Tibial nerve (tissue), 4 donors: ENCODE results near the gene BICD1. TPM values are rescaled to one million over a fixed set of nuclear protein-coding genes. Genes with fewer than 3 reads are reported as not detected.

ENCODE experiments used
- DNase-seq, 2 donors: peaks; one replicate each; pipeline ENCODE4 v3.0.0-alpha.2; 2019; ENCODE audit warnings: low spot score in 2 of 2
- H3K27ac ChIP-seq, 4 donors: fragments of 200-600 bp; sonication (generic) in 3 of 4; one replicate each; pipeline ENCODE4 v1.5.1; 2017 to 2019; ENCODE audit warnings: mild to moderate bottlenecking in 1 of 4
- H3K27me3 ChIP-seq, 2 donors: fragments of 200-600 bp; sonication (generic) in 1 of 2; one replicate each; pipeline versions ENCODE4 v1.5.1 to v1.6.0; 2017 to 2019
- H3K36me3 ChIP-seq, 3 donors: fragments of 200-600 bp; sonication (generic); one replicate each; pipeline ENCODE4 v1.5.1; 2018 to 2019
- H3K4me1 ChIP-seq, 4 donors: fragments of 200-600 bp; sonication (generic) in 3 of 4; one replicate each; pipeline ENCODE4 v1.5.1; 2017 to 2019
- H3K4me3 ChIP-seq, 4 donors: fragments of 200-600 bp; sonication (generic) in 3 of 4; one replicate each; pipeline ENCODE4 v1.5.1; 2017 to 2019; ENCODE audit warnings: mild to moderate bottlenecking in 1 of 4, moderate library complexity in 1 of 4
- H3K9me3 ChIP-seq, 4 donors: fragments of 200-600 bp; sonication (generic) in 3 of 4; one replicate each; pipeline ENCODE4 v1.5.1; 2017 to 2019
- EP300 ChIP-seq, 2 donors: sonication (generic); formaldehyde crosslinking; IDR thresholded peaks; one replicate each; pipeline ENCODE4 v1.6.1; 2017; ENCODE audit warnings: antibody characterized with exemption in 2 of 2, mild to moderate bottlenecking in 1 of 2
- POLR2A ChIP-seq, 2 donors: fragments of 450-650 bp; IDR thresholded peaks; one replicate each; pipeline ENCODE4 v1.6.1; 2017; ENCODE audit warnings: antibody characterized with exemption in 2 of 2, mild to moderate bottlenecking in 2 of 2, moderate library complexity in 2 of 2
- WGBS, 2 donors: methylation state at CpG; one replicate each; pipeline ENCODE4 v1.1.5; 2018; 5-methylcytosine and 5-hydroxymethylcytosine counted together
- total RNA-seq, 4 donors: library from RNA; depleted of rRNA; stranded (reverse); fragments of >200 nt; gene quantifications; one replicate each; pipeline ENCODE4 v1.1.0, GENCODE V29; 2016
- TF ChIP-seq, protein P1 (sequence below), 5 experiments: fragments of 200-600 bp in 3 of 5; fragments of 450-650 bp in 2 of 5; sonication (generic) in 3 of 5; IDR thresholded peaks; one replicate each; pipeline ENCODE4 v1.5.1; 2016 to 2019; ENCODE audit warnings: antibody characterized with exemption in 5 of 5, mild to moderate bottlenecking in 3 of 5, moderate library complexity in 2 of 5

The BICD1 gene
- total RNA-seq, 4 donors from 2014 or later = 34.9 to 58.8 (median 49.2) TPM

DNA sequence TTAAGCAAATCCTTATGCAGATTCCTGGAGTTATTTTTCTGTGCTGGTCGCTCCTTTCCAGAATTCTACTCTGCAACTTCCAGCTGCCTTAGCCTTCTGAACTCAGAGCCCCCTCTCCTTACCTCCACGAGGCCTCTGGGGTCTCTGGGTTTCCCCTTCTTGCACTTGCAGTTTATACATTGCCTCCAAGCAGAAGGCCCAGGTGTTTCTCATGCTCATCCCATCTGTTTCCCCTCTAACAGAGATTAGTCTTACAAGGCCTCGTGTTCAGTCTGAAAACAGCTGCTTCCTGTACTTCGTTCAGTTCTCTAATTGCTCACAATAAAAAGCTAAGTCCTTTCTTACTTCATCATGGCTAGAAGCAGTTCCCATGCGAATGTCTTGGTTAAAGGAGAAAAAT, 158.3 kb downstream of the BICD1 start:
- H3K4me3 ChIP-seq = no peak overlapping the region
- H3K27me3 ChIP-seq = no peaks in the 10 kb centered on the region
- peak in 1 of 2 donors; percentile 15 for DNase-seq
- WGBS, 2 donors = 43 to 57% methylated on average over 5 of the region's 5 CpGs
- TF ChIP-seq POLR2A (IDR thresholded peaks at IDR 0.05) (no peak), EP300 (IDR thresholded peaks at IDR 0.05) (no peak)
- TF ChIP-seq, protein P1, sequence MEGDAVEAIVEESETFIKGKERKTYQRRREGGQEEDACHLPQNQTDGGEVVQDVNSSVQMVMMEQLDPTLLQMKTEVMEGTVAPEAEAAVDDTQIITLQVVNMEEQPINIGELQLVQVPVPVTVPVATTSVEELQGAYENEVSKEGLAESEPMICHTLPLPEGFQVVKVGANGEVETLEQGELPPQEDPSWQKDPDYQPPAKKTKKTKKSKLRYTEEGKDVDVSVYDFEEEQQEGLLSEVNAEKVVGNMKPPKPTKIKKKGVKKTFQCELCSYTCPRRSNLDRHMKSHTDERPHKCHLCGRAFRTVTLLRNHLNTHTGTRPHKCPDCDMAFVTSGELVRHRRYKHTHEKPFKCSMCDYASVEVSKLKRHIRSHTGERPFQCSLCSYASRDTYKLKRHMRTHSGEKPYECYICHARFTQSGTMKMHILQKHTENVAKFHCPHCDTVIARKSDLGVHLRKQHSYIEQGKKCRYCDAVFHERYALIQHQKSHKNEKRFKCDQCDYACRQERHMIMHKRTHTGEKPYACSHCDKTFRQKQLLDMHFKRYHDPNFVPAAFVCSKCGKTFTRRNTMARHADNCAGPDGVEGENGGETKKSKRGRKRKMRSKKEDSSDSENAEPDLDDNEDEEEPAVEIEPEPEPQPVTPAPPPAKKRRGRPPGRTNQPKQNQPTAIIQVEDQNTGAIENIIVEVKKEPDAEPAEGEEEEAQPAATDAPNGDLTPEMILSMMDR (IDR thresholded peaks at IDR 0.05) = no peak
- no peaks in the 10 kb centered on the region for H3K9me3 ChIP-seq
- peaks cover 0 to 8% (median 0%) of the 10 kb centered on the region in 4 donors for H3K4me1 ChIP-seq
- H3K36me3 ChIP-seq = no peaks in the 10 kb centered on the region
- peak overlapping the region in 1 of 4 donors; percentile 41 for H3K27ac ChIP-seq

DNA sequence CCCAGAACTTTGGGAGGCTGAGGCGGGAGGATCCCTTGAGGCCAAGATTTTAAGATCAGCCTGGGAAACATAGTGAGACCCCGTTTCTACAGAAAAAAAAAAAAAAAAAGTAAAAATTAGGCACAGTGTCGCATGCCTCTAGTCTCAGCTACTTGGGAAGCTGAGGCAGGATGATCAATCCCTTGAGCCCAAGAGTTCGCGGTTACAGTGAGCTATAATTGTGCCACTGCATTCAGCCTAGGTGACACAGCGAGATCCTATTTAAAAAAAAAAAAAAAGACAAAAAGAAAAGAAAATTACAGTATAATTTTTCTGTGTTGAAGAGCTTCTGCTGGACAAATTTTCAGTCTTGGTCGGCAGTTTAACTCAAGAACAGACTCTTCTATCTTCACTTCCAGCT, 158.8 kb downstream of the BICD1 start:
- TF ChIP-seq EP300 (IDR thresholded peaks at IDR 0.05) (no peak), POLR2A (IDR thresholded peaks at IDR 0.05) (no peak)
- TF ChIP-seq, protein P1 (IDR thresholded peaks at IDR 0.05) = no peak
- peak overlapping the region in 1 of 4 donors; percentile 41 for H3K27ac ChIP-seq
- WGBS, 2 donors = 66 to 72% methylated on average over 7 of the region's 7 CpGs

DNA sequence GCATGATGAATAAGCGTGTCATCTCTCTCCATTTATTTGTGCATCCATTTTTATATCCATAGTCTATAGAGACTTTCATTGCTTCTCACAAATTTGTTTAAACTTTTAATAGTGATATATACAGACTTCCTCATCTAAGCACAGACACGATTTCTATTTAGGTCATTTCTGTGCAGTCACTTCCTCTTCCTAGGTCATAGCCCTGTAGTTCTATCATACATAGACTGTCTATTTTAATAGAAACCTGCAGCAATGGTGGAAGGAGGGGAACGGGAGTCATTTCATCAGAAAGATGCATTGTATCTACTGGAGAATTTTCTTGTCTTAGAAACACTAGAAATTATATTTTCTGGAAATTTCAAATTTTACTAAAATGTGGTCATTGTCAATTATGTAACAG, 159.3 kb downstream of the BICD1 start:
- DNase-seq = no peak
- Histone ChIP-seq H3K9me3 (no peaks in the 10 kb centered on the region), H3K27me3 (no peaks in the 10 kb centered on the region), H3K27ac (peak overlapping the region in 1 of 4 donors; percentile 3), H3K4me1 (peaks cover 0 to 8% (median 4%) of the 10 kb centered on the region in 4 donors), H3K36me3 (no peaks in the 10 kb centered on the region), H3K4me3 (no peak overlapping the region)
- 50 to 62% methylated on average over 3 of the region's 3 CpGs for WGBS, 2 donors
- TF ChIP-seq POLR2A (IDR thresholded peaks at IDR 0.05) = no peak
- TF ChIP-seq EP300 (IDR thresholded peaks at IDR 0.05) = no peak
- TF ChIP-seq, protein P1 (IDR thresholded peaks at IDR 0.05) = no peak

More for the DNA sequence above, 158.8 kb downstream of the BICD1 start:
- H3K9me3 ChIP-seq = no peaks in the 10 kb centered on the region
- peaks cover 0 to 8% (median under 1%) of the 10 kb centered on the region in 4 donors for H3K4me1 ChIP-seq
- no peaks in the 10 kb centered on the region for H3K27me3 ChIP-seq
- H3K4me3 ChIP-seq = no peak overlapping the region
- H3K36me3 ChIP-seq = no peaks in the 10 kb centered on the region
- DNase-seq = no peak

DNA sequence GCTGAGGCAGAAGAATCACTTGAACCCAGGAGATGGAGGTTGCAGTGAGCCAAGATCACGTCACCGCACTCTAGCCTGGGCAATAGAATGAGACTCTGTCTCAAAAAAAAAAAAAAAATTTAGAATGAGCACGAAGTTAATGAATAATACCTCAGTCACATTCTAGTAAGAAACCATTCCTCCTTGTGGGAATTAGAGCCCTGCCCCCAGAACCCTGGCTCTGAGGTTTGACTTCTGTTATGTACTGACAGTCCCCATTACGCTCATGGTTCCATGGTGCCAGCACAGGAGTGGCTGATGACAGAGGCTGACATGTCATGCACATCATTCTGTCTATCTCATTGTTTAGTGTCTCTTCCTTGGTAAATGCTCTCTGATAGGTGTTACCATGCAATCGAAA, 160.1 kb downstream of the BICD1 start:
- WGBS, 2 donors = 88 to 90% methylated on average over 5 of the region's 5 CpGs
- TF ChIP-seq POLR2A (IDR thresholded peaks at IDR 0.05) = no peak
- Histone ChIP-seq H3K36me3 (no peaks in the 10 kb centered on the region), H3K4me3 (no peak overlapping the region), H3K27ac (no peak overlapping the region), H3K9me3 (no peaks in the 10 kb centered on the region), H3K27me3 (no peaks in the 10 kb centered on the region), H3K4me1 (peaks cover 0 to 13% (median 11%) of the 10 kb centered on the region in 4 donors)
- DNase-seq = no peak

DNA sequence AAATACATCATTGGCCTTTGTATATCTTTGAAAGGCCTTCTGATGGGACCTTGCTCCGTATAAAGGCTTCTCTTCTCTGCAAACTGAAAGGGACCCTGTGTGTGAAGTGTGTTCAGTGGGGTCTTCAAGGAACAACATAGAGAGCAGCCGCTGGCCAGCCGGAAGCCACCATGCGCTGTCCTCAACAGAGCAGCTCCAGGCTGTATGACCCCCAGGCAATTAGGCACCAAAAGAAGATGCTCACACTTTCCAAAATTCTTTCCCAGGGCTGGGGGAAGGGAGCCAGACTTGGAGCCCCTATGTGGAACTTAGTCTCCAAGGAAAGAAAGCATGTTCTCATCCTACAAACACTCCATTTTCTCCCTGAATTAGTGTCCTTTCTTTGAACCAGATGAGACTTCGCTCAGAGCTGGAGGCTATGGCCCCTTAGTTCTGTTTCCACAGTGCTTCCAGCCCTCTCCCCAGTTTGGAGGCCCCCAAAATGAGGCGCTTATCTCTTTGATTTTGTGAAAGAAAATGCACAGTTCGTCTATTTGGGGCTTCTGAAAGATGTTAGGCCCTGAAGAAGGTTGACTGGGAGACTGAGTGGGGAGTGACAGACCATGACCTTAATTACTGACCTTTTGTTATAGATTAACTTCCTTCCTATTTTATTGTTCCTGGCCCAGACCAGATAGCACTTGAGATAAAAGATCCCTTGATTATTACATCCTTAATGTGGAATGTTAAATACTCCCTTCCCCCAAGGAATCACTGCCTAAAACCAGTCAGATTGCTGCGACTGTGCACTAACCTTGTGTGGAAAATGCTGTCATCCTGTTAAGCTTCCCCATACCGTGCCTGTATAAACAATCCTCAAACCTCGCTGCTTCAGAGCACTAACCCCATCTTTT, 164.4 kb downstream of the BICD1 start:
- no peaks in the 10 kb centered on the region for H3K9me3 ChIP-seq
- no peaks in the 10 kb centered on the region for H3K36me3 ChIP-seq
- H3K27me3 ChIP-seq = no peaks in the 10 kb centered on the region
- 33 to 35% methylated on average over 10 of the region's 10 CpGs for WGBS, 2 donors
- H3K4me1 ChIP-seq = peaks cover 0 to 28% (median 18%) of the 10 kb centered on the region in 4 donors
- no peak overlapping the region for H3K4me3 ChIP-seq
- peak overlapping the region in 2 of 4 donors; percentile 49 to 82 for H3K27ac ChIP-seq
- no peak for DNase-seq
- TF ChIP-seq, protein P1 (IDR thresholded peaks at IDR 0.05) = no peak
- TF ChIP-seq POLR2A (IDR thresholded peaks at IDR 0.05) = no peak
- no peak for TF ChIP-seq EP300 (IDR thresholded peaks at IDR 0.05)
